PC-9 (cell line): ENCODE results near the gene DNAAF2. TPM values are rescaled to one million over a fixed set of nuclear protein-coding genes. Genes with fewer than 3 reads are reported as not detected.

ENCODE experiments used
- Bru-seq: library from RNA; stranded (reverse); fragments of 400-500 nt; gene quantifications from one replicate; lab custom pipeline; 2021; lab: Mats Ljungman, UMichigan
- BruChase-seq, 2 experiments: library from RNA; stranded (reverse); fragments of 400-500 nt; gene quantifications; one replicate each; lab custom pipeline; 2021; lab: Mats Ljungman, UMichigan
- BruUV-seq: library from RNA; stranded (reverse); fragments of 400-500 nt; replicated peaks from 2 replicates; lab custom pipeline; 2021; lab: Mats Ljungman, UMichigan
- CTCF ChIA-PET: fragments of 300-600 bp; sonication (Branson Sonifier 250); formaldehyde crosslinking; loops from one replicate; lab custom pipeline; 2022; ENCODE audit warnings: antibody characterized with exemption; lab: Charles Lee
- POLR2A ChIA-PET: fragments of 300-600 bp; sonication (Branson Sonifier 250); formaldehyde crosslinking; loops from one replicate; lab custom pipeline; 2022; ENCODE audit warnings: antibody characterized with exemption; ENCODE audit not compliant: unreplicated experiment; lab: Charles Lee
- DNase-seq, 2 experiments: peaks; one replicate each; pipeline versions ENCODE4 v3.0.0 to v3.0.0-alpha.2; 2015 to 2022; ENCODE audit warnings: mixed read lengths in 1 of 2
- H2AFZ ChIP-seq: fragments of 200-600 bp; sonication (generic); 2 replicates; pipeline ENCODE4 v1.8.1; 2017; ENCODE audit warnings: antibody characterized with exemption
- H3F3A ChIP-seq: fragments of 200-600 bp; sonication (generic); 2 replicates; pipeline ENCODE4 v1.8.1; 2017; ENCODE audit warnings: antibody characterized with exemption, mild to moderate bottlenecking, low read depth; ENCODE audit not compliant: insufficient read depth
- H3K27ac ChIP-seq: fragments of 200-600 bp; sonication (generic); 2 replicates; pipeline ENCODE4 v1.6.1; 2016; ENCODE audit warnings: mixed run types
- H3K27me3 ChIP-seq: fragments of 200-600 bp; sonication (generic); 2 replicates; pipeline ENCODE4 v1.6.1; 2016; ENCODE audit warnings: low read depth, mixed run types; ENCODE audit not compliant: insufficient read depth
- H3K36me3 ChIP-seq: fragments of 200-600 bp; sonication (generic); 2 replicates; pipeline ENCODE4 v1.6.1; 2016; ENCODE audit warnings: low read depth, mixed run types
- H3K4me1 ChIP-seq: fragments of 200-600 bp; sonication (generic); replicated peaks from 2 replicates; pipeline ENCODE4 v1.6.1; 2016; ENCODE audit warnings: mixed run types; ENCODE audit not compliant: insufficient read depth
- H3K4me2 ChIP-seq: fragments of 200-600 bp; sonication (generic); 2 replicates; pipeline ENCODE4 v1.6.1; 2017; ENCODE audit warnings: mixed run types
- H3K4me3 ChIP-seq: fragments of 200-600 bp; sonication (generic); 2 replicates; pipeline ENCODE4 v1.6.1; 2016; ENCODE audit warnings: mixed run types
- H3K79me2 ChIP-seq: fragments of 200-600 bp; sonication (generic); 2 replicates; pipeline ENCODE4 v1.6.1; 2017; ENCODE audit warnings: low read depth, mixed run types
- H3K9me2 ChIP-seq: fragments of 200-600 bp; sonication (generic); 2 replicates; pipeline ENCODE4 v1.8.1; 2017; ENCODE audit warnings: mild to moderate bottlenecking; ENCODE audit not compliant: insufficient read depth
- H3K9me3 ChIP-seq: fragments of 200-600 bp; sonication (generic); 2 replicates; pipeline ENCODE4 v1.8.1; 2016; ENCODE audit warnings: low read depth; ENCODE audit not compliant: insufficient read depth
- H4K20me1 ChIP-seq: fragments of 200-600 bp; sonication (generic); 2 replicates; pipeline ENCODE4 v1.8.1; 2017; ENCODE audit not compliant: insufficient read depth
- EZH2 ChIP-seq: fragments of 200-600 bp; sonication (generic); IDR thresholded peaks from 2 replicates; pipeline ENCODE4 v1.8.0; 2017; ENCODE audit warnings: antibody characterized with exemption, low read depth
- intact Hi-C: fragments of 100-400 bp; cut with micrococcal nuclease; formaldehyde crosslinking; loops from one replicate; pipeline ENCODE4 v1.10.0; 2022; ENCODE audit not compliant: unreplicated experiment
- long read RNA-seq: library from polyadenylated mRNA; stranded (forward); transcript quantifications from one replicate; pipeline ENCODE4 v2.0.0, GENCODE V29; 2022
- total RNA-seq: library from RNA; stranded (reverse); gene quantifications from 2 replicates; pipeline ENCODE4 v1.2.3, GENCODE V29; 2021
- TF ChIP-seq, protein P1 (sequence below): fragments of 200-600 bp; sonication (generic); conservative IDR thresholded peaks from 2 replicates; pipeline ENCODE4 v1.6.1; 2017; ENCODE audit warnings: mixed run types, antibody characterized with exemption, mild to moderate bottlenecking, moderate library complexity

DNAAF2 gene, protein sequence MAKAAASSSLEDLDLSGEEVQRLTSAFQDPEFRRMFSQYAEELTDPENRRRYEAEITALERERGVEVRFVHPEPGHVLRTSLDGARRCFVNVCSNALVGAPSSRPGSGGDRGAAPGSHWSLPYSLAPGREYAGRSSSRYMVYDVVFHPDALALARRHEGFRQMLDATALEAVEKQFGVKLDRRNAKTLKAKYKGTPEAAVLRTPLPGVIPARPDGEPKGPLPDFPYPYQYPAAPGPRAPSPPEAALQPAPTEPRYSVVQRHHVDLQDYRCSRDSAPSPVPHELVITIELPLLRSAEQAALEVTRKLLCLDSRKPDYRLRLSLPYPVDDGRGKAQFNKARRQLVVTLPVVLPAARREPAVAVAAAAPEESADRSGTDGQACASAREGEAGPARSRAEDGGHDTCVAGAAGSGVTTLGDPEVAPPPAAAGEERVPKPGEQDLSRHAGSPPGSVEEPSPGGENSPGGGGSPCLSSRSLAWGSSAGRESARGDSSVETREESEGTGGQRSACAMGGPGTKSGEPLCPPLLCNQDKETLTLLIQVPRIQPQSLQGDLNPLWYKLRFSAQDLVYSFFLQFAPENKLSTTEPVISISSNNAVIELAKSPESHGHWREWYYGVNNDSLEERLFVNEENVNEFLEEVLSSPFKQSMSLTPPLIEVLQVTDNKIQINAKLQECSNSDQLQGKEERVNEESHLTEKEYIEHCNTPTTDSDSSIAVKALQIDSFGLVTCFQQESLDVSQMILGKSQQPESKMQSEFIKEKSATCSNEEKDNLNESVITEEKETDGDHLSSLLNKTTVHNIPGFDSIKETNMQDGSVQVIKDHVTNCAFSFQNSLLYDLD
- total RNA-seq: 8.2 and 9.5 TPM in 2 replicates
- percentile 68 among the genes with signal in this experiment for Bru-seq, nascent RNA
- BruChase-seq, experiment 1, labeled RNA remaining after a 2-hour chase: percentile 72 among the genes with signal in this experiment
- percentile 65 among the genes with signal in this experiment for BruChase-seq, experiment 2, labeled RNA remaining after a 6-hour chase
- long read RNA-seq, transcript DNAAF2-202 (2 exons, 2,819 nt): minor isoform, 21 of 98 reads
- long read RNA-seq, transcript DNAAF2-201 (3 exons, 2,963 nt): major isoform, 57 of 98 reads
- long read RNA-seq, partial matches to known transcripts: 3 of 98 reads
- long read RNA-seq, other reads (novel, unspliced or antisense): 17 of 98 reads

DNA sequence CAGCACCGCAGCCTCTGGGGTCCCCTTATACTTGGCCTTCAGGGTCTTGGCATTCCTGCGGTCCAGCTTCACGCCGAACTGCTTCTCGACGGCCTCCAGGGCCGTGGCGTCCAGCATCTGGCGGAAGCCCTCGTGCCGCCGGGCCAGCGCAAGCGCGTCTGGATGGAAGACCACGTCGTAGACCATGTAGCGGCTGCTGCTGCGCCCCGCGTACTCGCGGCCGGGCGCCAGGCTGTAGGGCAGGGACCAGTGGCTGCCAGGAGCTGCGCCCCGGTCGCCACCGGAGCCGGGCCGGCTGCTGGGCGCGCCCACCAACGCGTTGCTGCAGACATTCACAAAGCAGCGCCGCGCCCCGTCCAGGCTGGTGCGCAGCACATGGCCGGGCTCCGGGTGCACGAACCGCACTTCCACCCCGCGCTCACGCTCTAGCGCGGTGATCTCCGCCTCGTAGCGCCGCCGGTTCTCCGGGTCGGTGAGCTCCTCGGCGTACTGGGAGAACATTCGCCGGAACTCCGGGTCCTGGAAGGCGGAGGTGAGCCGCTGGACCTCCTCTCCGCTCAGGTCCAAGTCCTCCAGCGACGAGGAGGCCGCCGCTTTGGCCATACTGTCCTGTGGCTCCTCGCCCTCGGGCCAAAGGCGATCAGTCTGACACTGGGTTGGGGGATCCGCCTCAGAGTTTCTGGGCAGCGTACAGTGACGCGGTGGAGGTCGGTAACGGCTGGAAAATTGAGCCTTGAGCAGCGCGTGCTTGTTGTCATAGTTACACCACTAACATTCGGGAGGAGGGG lies at the start of gene DNAAF2:
Gene DNAAF2 (minus strand): TSS at position 698 of the 788 bp plus-strand sequence. CDS start 95 bp downstream, at position 603.
- Histone ChIP-seq H3K9me2 (no peaks in the 10 kb centered on the region), H3K27me3 (no peaks in the 10 kb centered on the region), H3K36me3 (peaks cover 29% of the 10 kb centered on the region), H3F3A (peaks cover 38% of the 10 kb centered on the region), H3K79me2 (peaks cover 92% of the 10 kb centered on the region), H4K20me1 (peaks cover 28% of the 10 kb centered on the region), H3K9me3 (no peaks in the 10 kb centered on the region), H3K27ac (peak within 1 kb of the TSS; percentile 89), H3K4me2 (peak within 1 kb of the TSS; percentile 90), H3K4me1 (peaks cover 36% of the 10 kb centered on the region), H3K4me3 (peak within 1 kb of the TSS; percentile 89), H2AFZ (peak within 1 kb of the TSS; percentile 95)
- TF ChIP-seq EZH2: no peak
- TF ChIP-seq, protein P1, sequence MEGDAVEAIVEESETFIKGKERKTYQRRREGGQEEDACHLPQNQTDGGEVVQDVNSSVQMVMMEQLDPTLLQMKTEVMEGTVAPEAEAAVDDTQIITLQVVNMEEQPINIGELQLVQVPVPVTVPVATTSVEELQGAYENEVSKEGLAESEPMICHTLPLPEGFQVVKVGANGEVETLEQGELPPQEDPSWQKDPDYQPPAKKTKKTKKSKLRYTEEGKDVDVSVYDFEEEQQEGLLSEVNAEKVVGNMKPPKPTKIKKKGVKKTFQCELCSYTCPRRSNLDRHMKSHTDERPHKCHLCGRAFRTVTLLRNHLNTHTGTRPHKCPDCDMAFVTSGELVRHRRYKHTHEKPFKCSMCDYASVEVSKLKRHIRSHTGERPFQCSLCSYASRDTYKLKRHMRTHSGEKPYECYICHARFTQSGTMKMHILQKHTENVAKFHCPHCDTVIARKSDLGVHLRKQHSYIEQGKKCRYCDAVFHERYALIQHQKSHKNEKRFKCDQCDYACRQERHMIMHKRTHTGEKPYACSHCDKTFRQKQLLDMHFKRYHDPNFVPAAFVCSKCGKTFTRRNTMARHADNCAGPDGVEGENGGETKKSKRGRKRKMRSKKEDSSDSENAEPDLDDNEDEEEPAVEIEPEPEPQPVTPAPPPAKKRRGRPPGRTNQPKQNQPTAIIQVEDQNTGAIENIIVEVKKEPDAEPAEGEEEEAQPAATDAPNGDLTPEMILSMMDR: 0 out of 2 replicates have a peak, but pooled peaks have one; percentile 7
- intact Hi-C loops: loop anchor here (1.0 to 5.0 kb wide), 5 partner anchors 48 to 473 kb away; partner anchors contain the start of genes NEMF and RPS29
- ChIA-PET CTCF (interaction anchor here (0.7 to 1.2 kb wide), 3 partner anchors 15 to 139 kb away, joined by 3 to 10 read pairs (median 10); partner anchors contain the start of genes KLHDC2, MGAT2 and RPL36AL), POLR2A (interaction anchor here (0.6 to 1.1 kb wide), 5 partner anchors 45 to 277 kb away, joined by 3 to 9 read pairs (median 4); partner anchors contain the start of genes KLHDC1 and KLHDC2)
- peak; percentile 63 to 67 for DNase-seq
- BruUV-seq: TSS peak; percentile 32

DNA sequence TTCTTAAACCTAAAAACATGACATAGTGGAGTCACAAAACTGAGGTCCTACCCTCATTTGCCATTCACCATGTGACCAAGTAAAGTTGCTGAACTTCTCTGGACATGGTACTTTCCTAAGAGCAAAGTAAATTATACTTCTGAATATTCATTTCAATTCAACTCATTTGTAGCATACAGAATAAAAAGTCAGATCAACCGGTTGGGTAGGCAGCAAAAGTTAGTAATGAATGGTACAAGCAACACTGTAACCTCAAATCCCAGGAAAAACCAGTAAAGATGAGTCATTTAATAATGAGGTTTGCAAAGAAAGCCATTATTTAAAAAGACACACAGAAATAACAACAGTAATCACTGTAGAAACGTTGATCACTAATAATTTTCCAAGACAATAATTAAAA lies 44.2 kb upstream of the DNAAF2 start:
- H3K4me3 ChIP-seq: no peak overlapping the region
- H4K20me1 ChIP-seq: no peaks in the 10 kb centered on the region
- H3K36me3 ChIP-seq: no peaks in the 10 kb centered on the region
- intact Hi-C loops: no loop called here
- H3K4me1 ChIP-seq: peaks cover 8% of the 10 kb centered on the region
- 0 out of 2 replicates have a peak overlapping the region, but pooled peaks have one; percentile 8 for H3K4me2 ChIP-seq
- H3K9me2 ChIP-seq: no peaks in the 10 kb centered on the region
- no peaks in the 10 kb centered on the region for H3K9me3 ChIP-seq
- H3K27me3 ChIP-seq: no peaks in the 10 kb centered on the region
- peak in 1 of 2 experiments; percentile 59 for DNase-seq
- BruUV-seq: no TSS peak
- H3K79me2 ChIP-seq: no peaks in the 10 kb centered on the region
- CTCF ChIA-PET: no interaction called here
- H2AFZ ChIP-seq: no peak overlapping the region
- H3K27ac ChIP-seq: peak overlapping the region; percentile 16; the same call in 1 of the 2 replicates
- TF ChIP-seq EZH2: no peak
- TF ChIP-seq, protein P1: no peak
- H3F3A ChIP-seq: peaks cover 6% of the 10 kb centered on the region; the same call in 1 of the 2 replicates
- POLR2A ChIA-PET: no interaction called here
